NCI-H446 treated with DMSO at 0.1 percent for 48 hours (cell line): ENCODE measurements around the gene CYSRT1.
"Not testable (repeated sequence)": the region's sequence is repeated elsewhere in the genome, so short reads cannot be mapped to it uniquely, and the experiment has no call there.

ENCODE experiments used
- DNase-seq: peaks from one replicate; lab custom pipeline; 2025; lab: John Stamatoyannopoulos, UW

Gene CYSRT1

GRCh38 chr9:137237759-137238726, 13.1 kb downstream of the CYSRT1 start:
- no peak for DNase-seq

- not testable (repeated sequence) for DNase-seq
These were observed 14.7 kb downstream of the CYSRT1 start for GRCh38 chr9:137239541-137240200.

GRCh38 chr9:137240318-137240840, 15.4 kb downstream of the CYSRT1 start:
- DNase-seq: peak; percentile 20

- DNase-seq: peak; percentile 98
These were observed 16.0 kb downstream of the CYSRT1 start, which contains the start of gene TUBB4B for GRCh38 chr9:137240841-137241489. TSS of gene TUBB4B (plus strand) at chr9:137241287. CDS start at chr9:137241361, 74 bp downstream.

- DNase-seq: no peak
These were observed 16.7 kb downstream of the CYSRT1 start for GRCh38 chr9:137241490-137242268.

- no peak for DNase-seq
These were observed 17.6 kb downstream of the CYSRT1 start for GRCh38 chr9:137242269-137243203.

GRCh38 chr9:137243266-137243625, 18.3 kb downstream of the CYSRT1 start:
- DNase-seq: not testable (repeated sequence)

GRCh38 chr9:137243626-137244485, 18.9 kb downstream of the CYSRT1 start:
- no peak for DNase-seq

GRCh38 chr9:137244486-137245449, 19.8 kb downstream of the CYSRT1 start:
- no peak for DNase-seq

- no peak for DNase-seq
These were observed 20.8 kb downstream of the CYSRT1 start for GRCh38 chr9:137245450-137246421.

GRCh38 chr9:137247135-137247915, 22.4 kb downstream of the CYSRT1 start:
- no peak for DNase-seq

GRCh38 chr9:137247916-137248175, 22.9 kb downstream of the CYSRT1 start:
- no peak for DNase-seq

- DNase-seq: no peak
These were observed 25.6 kb downstream of the CYSRT1 start for GRCh38 chr9:137250329-137251193.

GRCh38 chr9:137251194-137251461, 26.2 kb downstream of the CYSRT1 start, which contains the start of gene STPG3:
TSS of gene STPG3 (plus strand) at chr9:137251286. CDS start at chr9:137251287, 1 bp downstream.
- no peak for DNase-seq

GRCh38 chr9:137251490-137252268, 26.7 kb downstream of the CYSRT1 start:
- DNase-seq: no peak
